Measurements from ENCODE around the gene CTNNA1.
A peak's percentile ranks its signal among the peaks of the same experiment; 100 is the strongest.
"Not testable (repeated sequence)": the region's sequence is repeated elsewhere in the genome, so short reads cannot be mapped to it uniquely, and the experiment has no call there.

The CTNNA1 gene

GRCh38 chr5:138724470-138725146 lies 28.6 kb upstream of the CTNNA1 start:
- peak; percentile 55 for DNase-seq (ENCODE audit: low spot score)

- DNase-seq (ENCODE audit: low spot score): no peak
Observed at GRCh38 chr5:138725153-138725817, 27.9 kb upstream of the CTNNA1 start.

GRCh38 chr5:138725818-138726416 lies 27.3 kb upstream of the CTNNA1 start:
- DNase-seq (ENCODE audit: low spot score): no peak

GRCh38 chr5:138726848-138727247 lies 26.4 kb upstream of the CTNNA1 start:
- no peak for DNase-seq (ENCODE audit: low spot score)

GRCh38 chr5:138730496-138730895 lies 22.7 kb upstream of the CTNNA1 start:
- not testable (repeated sequence) for DNase-seq (ENCODE audit: low spot score)

- DNase-seq (ENCODE audit: low spot score): no peak
Observed at GRCh38 chr5:138732466-138732865, 20.8 kb upstream of the CTNNA1 start.

GRCh38 chr5:138732933-138733332 lies 20.3 kb upstream of the CTNNA1 start:
- no peak for DNase-seq (ENCODE audit: low spot score)

GRCh38 chr5:138733509-138733908 lies 19.7 kb upstream of the CTNNA1 start:
- no peak for DNase-seq (ENCODE audit: low spot score)

GRCh38 chr5:138736293-138736692 lies 16.9 kb upstream of the CTNNA1 start:
- no peak for DNase-seq (ENCODE audit: low spot score)

GRCh38 chr5:138737494-138738265 lies 15.5 kb upstream of the CTNNA1 start:
- no peak for DNase-seq (ENCODE audit: low spot score)

- no peak for DNase-seq (ENCODE audit: low spot score)
Observed at GRCh38 chr5:138738399-138738798, 14.8 kb upstream of the CTNNA1 start.

GRCh38 chr5:138739938-138740337 lies 13.3 kb upstream of the CTNNA1 start:
- no peak for DNase-seq (ENCODE audit: low spot score)

- DNase-seq (ENCODE audit: low spot score): no peak
Observed at GRCh38 chr5:138743484-138743883, 9.7 kb upstream of the CTNNA1 start.

GRCh38 chr5:138745268-138745667 lies 8.0 kb upstream of the CTNNA1 start:
- DNase-seq (ENCODE audit: low spot score): no peak

GRCh38 chr5:138748630-138749081 lies 4.6 kb upstream of the CTNNA1 start:
- no peak for DNase-seq (ENCODE audit: low spot score)

GRCh38 chr5:138751344-138751743 lies 1.9 kb upstream of the CTNNA1 start:
- DNase-seq (ENCODE audit: low spot score): not testable (repeated sequence)

- DNase-seq (ENCODE audit: low spot score): no peak
Observed at GRCh38 chr5:138752341-138752950, 779 bp upstream of the CTNNA1 start.

GRCh38 chr5:138753794-138754698 lies 821 bp downstream of the CTNNA1 start:
- DNase-seq (ENCODE audit: low spot score): peak; percentile 83

- no peak for DNase-seq (ENCODE audit: low spot score)
Observed at GRCh38 chr5:138754699-138755057, 1.5 kb downstream of the CTNNA1 start.

GRCh38 chr5:138755084-138755748 lies 2.0 kb downstream of the CTNNA1 start:
- no peak for DNase-seq (ENCODE audit: low spot score)

All from pons (tissue), 1 donor.